ENCODE results near the gene WDR75. TPM values are rescaled to one million over a fixed set of nuclear protein-coding genes. Genes with fewer than 3 reads are reported as not detected.
"Not testable (repeated sequence)": the region's sequence is repeated elsewhere in the genome, so short reads cannot be mapped to it uniquely, and the experiment has no call there.

Gene WDR75
- total RNA-seq, 1 donor from 2014 or later, result 49.8 TPM

- no peaks in the 10 kb centered on the region for H3K27me3 Mint-ChIP-seq
- H3K4me3 Mint-ChIP-seq, result no peak overlapping the region
- no peak for DNase-seq (ENCODE audit: extremely low spot score, unreplicated experiment)
- H3K27ac Mint-ChIP-seq, result no peak overlapping the region
- no peak for TF ChIP-seq CTCF (conservative IDR thresholded peaks at IDR 0.05)
- no peaks in the 10 kb centered on the region for H3K36me3 Mint-ChIP-seq
- peaks cover 4% of the 10 kb centered on the region for H3K4me1 Mint-ChIP-seq (ENCODE audit: unreplicated experiment)
- no peaks in the 10 kb centered on the region for H3K9me3 Mint-ChIP-seq
These were observed 13.4 kb upstream of the WDR75 start for GRCh38 chr2:189427872-189428271.

- H3K27ac Mint-ChIP-seq; DNase-seq (ENCODE audit: extremely low spot score, unreplicated experiment); H3K9me3 Mint-ChIP-seq; H3K4me1 Mint-ChIP-seq (ENCODE audit: unreplicated experiment); H3K4me3 Mint-ChIP-seq; H3K36me3 Mint-ChIP-seq; H3K27me3 Mint-ChIP-seq: not testable (repeated sequence)
These were observed 10.8 kb upstream of the WDR75 start for GRCh38 chr2:189430448-189430847.

DNA sequence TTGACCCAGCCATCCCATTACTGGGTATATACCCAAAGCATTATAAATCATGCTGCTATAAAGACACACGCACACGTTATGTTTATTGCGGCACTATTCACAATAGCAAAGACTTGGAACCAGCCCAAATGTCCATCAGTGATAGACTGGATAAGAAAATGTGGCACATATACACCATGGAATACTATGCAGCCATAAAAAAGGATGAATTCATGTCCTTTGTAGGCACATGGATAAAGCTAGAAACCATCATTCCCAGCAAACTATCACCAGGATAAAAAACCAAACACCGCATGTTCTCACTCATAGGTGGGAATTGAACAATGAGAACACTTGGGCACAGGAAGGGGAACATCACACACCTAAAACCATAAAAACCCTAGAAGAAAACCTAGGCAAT lies 5.5 kb upstream of the WDR75 start:
- not testable (repeated sequence) for H3K27me3 Mint-ChIP-seq; H3K27ac Mint-ChIP-seq; H3K36me3 Mint-ChIP-seq; H3K4me1 Mint-ChIP-seq (ENCODE audit: unreplicated experiment); H3K4me3 Mint-ChIP-seq; H3K9me3 Mint-ChIP-seq; DNase-seq (ENCODE audit: extremely low spot score, unreplicated experiment)

DNA sequence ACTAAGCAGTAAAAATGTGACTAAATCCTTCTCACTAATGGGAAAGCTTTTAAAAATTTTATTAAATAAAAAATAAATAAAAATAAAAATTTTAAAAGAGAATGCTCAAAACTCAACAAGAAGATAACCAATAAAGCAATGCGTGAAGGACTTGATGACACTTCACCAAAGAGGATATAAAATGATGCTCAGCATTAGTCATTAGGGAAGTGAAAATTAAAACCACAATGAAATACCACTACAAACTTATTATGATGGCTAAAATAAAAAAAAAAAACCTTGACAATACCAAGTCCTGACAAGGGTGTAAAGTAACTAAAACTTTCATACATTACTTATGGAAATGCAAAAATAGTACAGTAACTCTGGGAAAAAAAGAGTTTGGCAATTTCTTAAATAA lies 3.3 kb upstream of the WDR75 start:
- TF ChIP-seq CTCF (conservative IDR thresholded peaks at IDR 0.05), result no peak
- Mint-ChIP-seq H3K27me3 (no peaks in the 10 kb centered on the region), H3K36me3 (no peaks in the 10 kb centered on the region), H3K4me1 (ENCODE audit: unreplicated experiment) (peaks cover 9% of the 10 kb centered on the region), H3K27ac (no peak overlapping the region), H3K9me3 (no peaks in the 10 kb centered on the region), H3K4me3 (no peak overlapping the region)
- no peak for DNase-seq (ENCODE audit: extremely low spot score, unreplicated experiment)

GRCh38 chr2:189439342-189439741 lies 1.9 kb upstream of the WDR75 start:
- no peaks in the 10 kb centered on the region for H3K36me3 Mint-ChIP-seq
- no peak for DNase-seq (ENCODE audit: extremely low spot score, unreplicated experiment)
- peak overlapping the region; percentile 99 for H3K27ac Mint-ChIP-seq
- peak overlapping the region; percentile 68 for H3K4me3 Mint-ChIP-seq
- H3K27me3 Mint-ChIP-seq, result no peaks in the 10 kb centered on the region
- TF ChIP-seq CTCF (conservative IDR thresholded peaks at IDR 0.05), result peak; percentile 59
- H3K9me3 Mint-ChIP-seq, result no peaks in the 10 kb centered on the region
- peaks cover 9% of the 10 kb centered on the region for H3K4me1 Mint-ChIP-seq (ENCODE audit: unreplicated experiment)

GRCh38 chr2:189440644-189440946 lies 679 bp upstream of the WDR75 start:
- no peaks in the 10 kb centered on the region for H3K36me3 Mint-ChIP-seq
- no peak overlapping the region for H3K4me3 Mint-ChIP-seq
- H3K27me3 Mint-ChIP-seq, result no peaks in the 10 kb centered on the region
- no peak for DNase-seq (ENCODE audit: extremely low spot score, unreplicated experiment)
- no peaks in the 10 kb centered on the region for H3K9me3 Mint-ChIP-seq
- peak overlapping the region; percentile 99 for H3K27ac Mint-ChIP-seq
- TF ChIP-seq CTCF (conservative IDR thresholded peaks at IDR 0.05), result no peak
- H3K4me1 Mint-ChIP-seq (ENCODE audit: unreplicated experiment), result peaks cover 9% of the 10 kb centered on the region

DNA sequence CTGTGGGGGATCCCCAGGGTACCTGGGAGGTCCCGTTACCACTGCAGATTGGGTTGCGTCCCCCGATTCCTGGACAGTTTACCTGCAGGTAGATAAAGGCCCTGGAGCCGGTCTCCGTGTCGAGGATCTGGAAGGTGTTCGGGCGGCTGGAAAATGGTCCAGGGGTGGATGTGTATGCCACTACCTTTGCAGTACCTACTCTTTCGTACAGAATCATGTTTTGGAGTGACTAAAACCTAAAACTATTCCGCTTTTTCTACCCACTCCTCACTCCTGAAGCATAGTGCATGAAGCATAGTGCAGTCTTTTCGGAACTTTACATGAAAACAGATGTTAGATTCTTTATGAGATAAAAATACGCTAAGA lies 418 bp downstream of the WDR75 start:
- H3K36me3 Mint-ChIP-seq, result no peaks in the 10 kb centered on the region
- no peak for TF ChIP-seq CTCF (conservative IDR thresholded peaks at IDR 0.05)
- peak overlapping the region; percentile 99 for H3K27ac Mint-ChIP-seq
- H3K9me3 Mint-ChIP-seq, result no peaks in the 10 kb centered on the region
- H3K4me3 Mint-ChIP-seq, result no peak overlapping the region
- no peak for DNase-seq (ENCODE audit: extremely low spot score, unreplicated experiment)
- no peaks in the 10 kb centered on the region for H3K27me3 Mint-ChIP-seq
- peaks cover 9% of the 10 kb centered on the region for H3K4me1 Mint-ChIP-seq (ENCODE audit: unreplicated experiment)

All from type B pancreatic cell (in vitro differentiated cells).